Activated T-cell treated with anti-CD3 and anti-CD28 coated beads, Interleukin-2, amount 50 U/mL, for 72 hours (primary cell): ENCODE data around the gene SLC30A7. TPM values are rescaled to one million over a fixed set of nuclear protein-coding genes. Genes with fewer than 3 reads are reported as not detected.

Experiments used
- ATAC-seq, 2 donors: fragments of 150-1000 bp; cut with Tn5 transposase; replicated peaks in 1 of 2; 2 replicates each; pipeline ENCODE4 v1.10.0; 2021; ENCODE audit warnings: moderate library complexity in 2 of 2, mild to moderate bottlenecking in 1 of 2
- DNase-seq, 2 donors: peaks; one replicate each; pipeline ENCODE4 v3.0.0; 2021 to 2022; ENCODE audit warnings: mixed read lengths in 1 of 2
- H3K27ac Mint-ChIP-seq: one replicate; pipeline ENCODE4 v1.8.0; 2022; ENCODE audit warnings: mild to moderate bottlenecking, moderate library complexity, mixed read lengths
- H3K27me3 Mint-ChIP-seq: one replicate; pipeline ENCODE4 v1.8.0; 2022; ENCODE audit warnings: low read depth, mixed read lengths
- H3K36me3 Mint-ChIP-seq, 2 donors: one replicate each; pipeline ENCODE4 v1.8.0; 2022; ENCODE audit warnings: mixed read lengths in 2 of 2, mild to moderate bottlenecking in 1 of 2; ENCODE audit not compliant: insufficient read depth in 2 of 2
- H3K4me1 Mint-ChIP-seq: one replicate; pipeline ENCODE4 v1.8.0; 2022; ENCODE audit warnings: low read depth, mixed read lengths
- H3K4me3 Mint-ChIP-seq, 2 donors: one replicate each; pipeline ENCODE4 v1.8.0; 2022; ENCODE audit warnings: mild to moderate bottlenecking in 2 of 2, mixed read lengths in 2 of 2, moderate library complexity in 2 of 2
- H3K9me3 Mint-ChIP-seq, 2 donors: one replicate each; pipeline ENCODE4 v1.8.0; 2022; ENCODE audit warnings: mixed read lengths in 2 of 2
- total RNA-seq, 2 donors: library from RNA; stranded (reverse); gene quantifications; one replicate each; pipeline ENCODE4 v1.2.3, GENCODE V29; 2022

Gene SLC30A7
- total RNA-seq, 2 donors from 2014 or later: 39.3 to 48.7 TPM

- Mint-ChIP-seq H3K27me3 (no peaks in the 10 kb centered on the region), H3K4me1 (peaks cover 52% of the 10 kb centered on the region), H3K27ac (peak overlapping the region; percentile 11), H3K9me3 (peaks cover 1 to 3% of the 10 kb centered on the region in 2 donors), H3K4me3 (peak overlapping the region in 1 of 2 donors; percentile 69), H3K36me3 (peaks cover 10 to 21% of the 10 kb centered on the region in 2 donors)
- ATAC-seq: no peak
- DNase-seq: no peak
Measured at GRCh38 chr1:101029184-101029583, 133.3 kb downstream of the SLC30A7 start.

DNA sequence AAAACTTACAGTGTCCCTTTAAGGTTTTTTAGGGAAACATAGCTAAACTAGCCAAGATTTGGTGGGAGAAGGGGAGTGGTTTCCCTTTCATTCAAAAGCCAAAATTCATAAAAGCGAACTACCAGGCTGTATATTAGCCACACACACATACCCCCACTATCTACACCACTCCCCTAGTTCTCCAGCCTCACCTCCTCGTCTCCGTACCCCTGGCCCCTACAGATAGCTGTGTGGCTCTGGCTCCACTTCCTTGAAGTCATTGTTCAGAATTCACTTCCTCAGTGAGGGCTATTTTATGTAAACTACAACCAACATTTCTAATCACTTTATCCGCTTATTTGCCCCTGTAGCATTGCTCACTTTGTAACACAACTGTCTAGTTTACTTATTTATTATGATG lies 135.0 kb downstream of the SLC30A7 start:
- Mint-ChIP-seq H3K27ac (no peak overlapping the region), H3K4me3 (no peak overlapping the region), H3K9me3 (peaks cover 1 to 3% of the 10 kb centered on the region in 2 donors), H3K36me3 (peaks cover 10 to 21% of the 10 kb centered on the region in 2 donors), H3K27me3 (no peaks in the 10 kb centered on the region), H3K4me1 (peaks cover 46% of the 10 kb centered on the region)
- ATAC-seq: no peak
- no peak for DNase-seq

Other genes with a start within 250 kb of the SLC30A7 start
- under 1 TPM; 0.41 to 0.58 TPM for gene VCAM1, start 176.3 kb upstream of the SLC30A7 start, total RNA-seq
- 1 to 10 TPM; 4.0 to 4.9 TPM for gene EXTL2, start 1.2 kb upstream of the SLC30A7 start, total RNA-seq
- gene DPH5, start 129.7 kb downstream of the SLC30A7 start, total RNA-seq: 10 to 100 TPM; 50.2 to 64.2 TPM